T47D (cell line): ENCODE results near the gene CROCC2.
A peak's percentile ranks its signal among the peaks of the same experiment; 100 is the strongest.

ENCODE experiments used
- DNase-seq, 2 experiments: peaks; one replicate each; pipeline versions ENCODE4 v3.0.0 to v3.0.0-alpha.2; 2011 to 2012; ENCODE audit warnings: low read depth in 1 of 2, low spot score in 1 of 2
- JUND ChIP-seq: IDR thresholded peaks from 2 replicates; pipeline ENCODE4 v1.6.1; 2012; ENCODE audit warnings: low read depth
- in situ Hi-C: cut with HindIII; loops from 2 replicates; pipeline ENCODE4 v1.10.0; 2016; ENCODE audit warnings: low sequenced_read_pairs, low pct_unique_long_range_greater_than_20kb

Gene CROCC2

DNA sequence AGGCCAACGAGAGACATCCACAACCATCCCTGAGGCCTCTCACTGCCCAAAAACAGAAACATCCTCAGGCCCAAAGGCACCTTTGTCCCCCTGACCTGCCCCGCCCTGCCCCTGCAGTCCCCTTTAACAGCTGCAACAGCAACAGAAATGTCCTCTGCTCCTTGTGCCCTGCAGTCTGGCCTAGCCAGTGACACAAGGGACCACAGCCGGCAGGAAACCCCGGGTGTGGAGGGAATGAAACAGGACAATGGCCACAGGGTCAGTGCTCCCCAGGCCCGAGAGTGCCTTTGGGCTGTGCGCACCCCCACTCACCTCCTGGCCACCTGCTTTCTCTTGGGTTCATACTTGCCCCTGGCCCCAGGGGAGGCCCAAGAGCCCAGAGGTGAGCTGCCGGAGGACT, 127.9 kb downstream of the CROCC2 start:
- TF ChIP-seq JUND: no peak
- in situ Hi-C loops: no loop called here
- DNase-seq: no peak

- TF ChIP-seq JUND: no peak
- no peak for DNase-seq
- in situ Hi-C loops: no loop called here
Measured at GRCh38 chr2:241034490-241035141, 128.5 kb downstream of the CROCC2 start.

GRCh38 chr2:241035142-241035817, 129.1 kb downstream of the CROCC2 start:
- in situ Hi-C loops: no loop called here

DNA sequence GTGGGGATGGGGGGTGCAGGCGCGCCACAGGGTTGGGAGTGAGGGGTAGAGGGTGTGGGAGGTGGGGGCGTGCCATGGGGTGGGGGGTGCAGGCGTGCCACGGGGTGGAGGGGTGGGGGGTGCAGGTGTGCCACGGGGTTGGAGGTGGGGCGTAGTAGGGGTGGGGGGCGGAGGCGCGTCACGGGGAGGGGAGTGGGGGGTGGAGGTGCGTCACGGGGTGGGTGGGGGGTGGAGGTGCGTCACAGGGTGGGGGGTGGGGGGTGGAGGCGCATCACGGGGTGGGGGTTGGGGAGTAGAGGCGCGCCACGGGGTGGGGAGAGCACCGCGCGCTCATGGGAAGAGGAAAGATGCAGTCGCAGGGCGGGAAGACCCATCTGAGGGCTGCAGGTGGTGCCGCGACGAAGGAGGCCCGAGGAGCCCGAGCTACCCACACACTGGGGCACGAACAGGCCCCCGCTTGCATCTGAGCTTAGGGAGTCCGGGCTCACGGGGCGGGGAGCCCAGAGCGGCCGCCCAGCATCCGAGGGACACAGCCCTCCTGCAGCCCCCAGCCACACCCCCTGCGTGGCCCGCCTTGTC, 129.8 kb downstream of the CROCC2 start:
- in situ Hi-C loops: no loop called here
- DNase-seq: no peak
- no peak for TF ChIP-seq JUND

More at GRCh38 chr2:241035142-241035817, 129.1 kb downstream of the CROCC2 start:
- TF ChIP-seq JUND: no peak
- DNase-seq: no peak

- in situ Hi-C loops: no loop called here
- no peak for TF ChIP-seq JUND
- peak; percentile 39 to 49 for DNase-seq
Measured at GRCh38 chr2:241036397-241036963, 130.3 kb downstream of the CROCC2 start.

DNA sequence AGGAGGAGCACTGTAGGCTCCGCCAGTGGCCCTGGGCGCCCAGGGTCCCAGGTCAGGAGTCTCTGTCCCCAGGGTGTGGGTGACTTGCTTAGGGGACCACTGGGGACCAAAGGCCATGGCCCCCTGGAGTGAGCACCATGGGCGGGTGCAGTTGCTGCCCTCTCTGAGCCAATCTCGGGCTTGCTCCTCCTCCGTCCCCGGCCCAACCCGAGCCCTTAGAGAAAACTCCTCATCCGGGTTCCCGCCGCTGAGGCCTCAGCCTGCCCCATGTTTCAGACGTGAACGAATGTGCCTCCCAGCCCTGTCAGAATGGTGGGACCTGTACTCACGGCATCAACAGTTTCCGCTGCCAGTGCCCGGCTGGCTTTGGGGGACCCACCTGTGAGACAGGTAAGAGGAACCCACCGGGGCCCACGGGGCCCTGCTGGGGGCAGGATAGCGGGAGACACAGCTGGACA, 130.9 kb downstream of the CROCC2 start:
- in situ Hi-C loops: no loop called here
- no peak for TF ChIP-seq JUND
- no peak for DNase-seq

- TF ChIP-seq JUND: no peak
- DNase-seq: no peak
- in situ Hi-C loops: no loop called here
Measured at GRCh38 chr2:241037498-241037897, 131.4 kb downstream of the CROCC2 start.

DNA sequence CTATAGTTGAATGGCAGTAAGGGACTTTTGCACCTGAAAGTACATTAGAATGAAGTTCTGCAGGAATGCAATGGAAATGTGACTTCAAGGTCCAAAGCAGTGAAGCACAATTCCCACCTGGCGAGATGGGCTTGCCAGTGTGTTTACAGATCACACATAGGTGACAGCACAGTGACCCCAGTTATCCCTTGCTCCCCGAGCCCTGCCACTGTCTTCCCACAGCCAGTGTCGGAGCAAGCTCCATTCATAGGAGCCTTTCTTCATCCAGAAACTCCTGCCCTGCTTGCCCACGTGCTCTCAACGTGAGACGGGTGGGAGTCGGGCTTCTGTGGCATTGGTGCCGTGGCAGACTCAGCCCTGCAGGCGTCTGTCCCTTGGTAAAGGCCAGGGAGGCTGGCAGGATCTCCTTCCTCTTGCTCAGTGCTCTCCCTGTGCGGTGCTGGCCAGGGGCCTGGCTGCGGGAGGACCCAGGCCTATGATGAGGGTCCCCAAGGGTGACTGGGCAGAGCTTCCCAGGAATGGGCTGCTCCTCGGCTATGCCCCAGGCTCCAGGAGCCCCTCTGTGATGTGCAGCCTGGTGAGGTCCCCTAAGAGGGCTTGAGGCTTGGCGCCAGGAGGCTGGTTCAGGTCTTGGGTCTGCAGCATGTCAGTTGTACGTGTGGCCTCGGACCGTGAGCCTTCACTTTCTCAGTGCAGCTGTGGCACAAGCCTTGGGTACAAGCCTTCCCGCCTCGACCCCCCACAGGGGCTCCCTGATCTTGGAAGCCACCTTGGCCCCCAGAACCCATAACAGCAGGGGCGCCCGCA, 132.4 kb downstream of the CROCC2 start:
- no peak for TF ChIP-seq JUND
- no peak for DNase-seq
- in situ Hi-C loops: no loop called here

DNA sequence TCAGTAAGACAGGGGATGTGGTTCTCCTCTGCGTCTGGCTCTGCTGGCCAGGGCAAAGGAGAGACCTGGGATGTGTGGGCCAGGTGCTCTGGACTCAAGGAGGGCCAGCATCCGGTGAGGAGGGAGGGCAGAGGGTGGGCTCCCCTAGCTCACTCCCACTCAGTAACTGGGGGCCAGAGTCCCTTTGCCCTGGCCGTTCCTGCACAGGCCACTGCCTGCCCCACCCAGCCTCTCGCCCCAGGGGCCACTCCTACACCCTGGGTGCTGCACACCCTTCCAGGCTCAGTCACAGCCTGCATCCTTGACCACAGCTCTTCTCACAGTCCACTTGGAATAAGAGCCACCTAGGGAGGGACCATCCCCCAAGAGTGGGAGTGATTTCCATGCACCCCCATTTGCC, 133.3 kb downstream of the CROCC2 start:
- no peak for TF ChIP-seq JUND
- no peak for DNase-seq
- in situ Hi-C loops: no loop called here

DNA sequence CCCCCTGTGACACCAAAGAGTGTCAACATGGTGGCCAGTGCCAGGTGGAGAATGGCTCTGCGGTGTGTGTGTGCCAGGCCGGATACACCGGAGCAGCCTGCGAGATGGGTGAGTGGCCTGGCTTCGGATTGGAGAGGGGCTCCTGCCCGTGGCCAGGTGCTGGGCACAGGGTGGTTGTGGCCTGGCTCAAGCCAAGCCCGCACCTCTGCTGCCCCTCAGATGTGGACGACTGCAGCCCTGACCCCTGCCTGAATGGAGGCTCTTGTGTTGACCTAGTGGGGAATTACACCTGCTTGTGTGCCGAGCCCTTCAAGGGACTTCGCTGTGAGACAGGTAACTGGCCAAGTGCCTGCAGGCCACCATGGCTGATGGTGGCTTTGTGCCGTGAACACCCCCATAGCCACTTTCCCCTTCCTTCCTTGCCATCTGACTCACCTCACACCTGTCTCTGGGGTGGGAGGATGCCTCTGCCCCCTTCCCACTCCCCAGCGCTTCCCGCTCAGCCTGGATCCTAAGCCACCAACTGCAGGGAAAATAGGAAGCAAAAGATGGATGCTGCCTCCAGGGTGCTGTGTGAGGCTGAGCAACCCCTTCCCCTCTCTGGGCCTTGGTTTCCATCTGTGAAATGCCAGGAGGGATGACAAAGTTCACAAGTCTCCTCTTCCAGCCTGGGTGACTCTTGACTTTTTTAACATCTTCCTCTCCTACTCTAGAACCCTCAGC, 134.1 kb downstream of the CROCC2 start:
- no peak for DNase-seq
- in situ Hi-C loops: no loop called here
- no peak for TF ChIP-seq JUND

DNA sequence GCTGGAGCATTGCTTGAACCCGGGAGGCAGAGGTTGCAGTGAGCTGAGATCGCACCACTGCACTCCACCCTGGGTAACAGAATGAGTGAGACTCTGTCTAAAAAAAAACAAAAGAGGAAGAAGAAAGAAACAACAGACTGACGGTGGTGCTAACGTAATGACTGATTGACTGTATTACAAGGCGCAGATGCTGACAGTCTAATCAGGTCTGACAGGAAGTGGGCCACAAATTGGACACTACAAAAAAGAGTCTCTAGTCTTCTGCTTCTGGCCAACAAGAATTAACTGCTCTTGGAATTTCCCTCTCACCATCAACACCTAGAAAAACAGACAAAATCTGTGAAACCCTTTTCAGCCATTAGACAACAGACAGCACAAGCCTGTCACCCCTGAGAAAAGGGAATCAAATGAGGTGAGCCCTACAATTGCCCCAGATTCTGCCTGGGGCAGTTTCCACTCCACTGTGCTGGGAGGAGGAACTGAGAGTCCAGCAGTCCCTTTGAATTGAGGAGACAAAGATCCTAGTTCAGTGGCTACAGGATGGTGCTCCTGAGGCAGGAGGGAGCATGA, 135.5 kb downstream of the CROCC2 start:
- TF ChIP-seq JUND: no peak
- no peak for DNase-seq
- in situ Hi-C loops: no loop called here
